ENCODE results near the gene CDH15. TPM values are rescaled to one million over a fixed set of nuclear protein-coding genes. Genes with fewer than 3 reads are reported as not detected.
A peak's percentile ranks its signal among the peaks of the same experiment; 100 is the strongest.

The CDH15 gene
- total and polyA plus RNA-seq, 2 of the 13 experiments (the other 11 are each of a cell fraction or from before 2014, with no cell fraction given) = 0.74 to 2.2 TPM

GRCh38 chr16:89217388-89218191 is 46.0 kb downstream of the CDH15 start, which contains the start of gene ZNF778 (continued):
- TF ChIP-seq ZBTB25 (CRISPR knock-in tag; IDR thresholded peaks at IDR 0.05) (peak; percentile 85), AKAP8 (CRISPR knock-in tag; IDR thresholded peaks at IDR 0.05) (peak; percentile 89; the same call in 1 of the 2 replicates), ZNF460 (CRISPR knock-in tag; IDR thresholded peaks at IDR 0.05; ENCODE audit: borderline replicate concordance) (peak; percentile 52; the same call in 1 of the 2 replicates), RNF2 (conservative IDR thresholded peaks at IDR 0.05; ENCODE audit: low read depth) (0 out of 2 replicates have a peak, but pooled peaks have one; percentile 57), ZNF530 (CRISPR knock-in tag; IDR thresholded peaks at IDR 0.05; ENCODE audit: low read depth) (0 out of 2 replicates have a peak, but pooled peaks have one; percentile 68), ZNF724P (CRISPR knock-in tag; IDR thresholded peaks at IDR 0.05; ENCODE audit: borderline replicate concordance) (0 out of 2 replicates have a peak, but pooled peaks have one; percentile 78), THAP11 (CRISPR knock-in tag; IDR thresholded peaks at IDR 0.05) (peak; percentile 93), ZC3H13 (CRISPR knock-in tag; IDR thresholded peaks at IDR 0.05) (peak; percentile 88; the same call in 1 of the 2 replicates), ZNF713 (CRISPR knock-in tag; IDR thresholded peaks at IDR 0.05) (no peak), TOE1 (CRISPR knock-in tag; IDR thresholded peaks at IDR 0.05) (no peak), CREB3 (CRISPR knock-in tag; IDR thresholded peaks at IDR 0.05) (peak; percentile 84; the same call in 1 of the 2 replicates), NFATC3 (CRISPR knock-in tag; IDR thresholded peaks at IDR 0.05) (0 out of 2 replicates have a peak, but pooled peaks have one; percentile 25), BATF2 (CRISPR knock-in tag; IDR thresholded peaks at IDR 0.05) (no peak), PAXIP1 (CRISPR knock-in tag; conservative IDR thresholded peaks at IDR 0.05) (peak; percentile 61), LBX2 (CRISPR knock-in tag; IDR thresholded peaks at IDR 0.05; ENCODE audit: borderline replicate concordance) (peak; percentile 85), MEF2D (CRISPR knock-in tag; IDR thresholded peaks at IDR 0.05) (no peak; the same call in 1 of the 2 replicates), ZNF44 (CRISPR knock-in tag; IDR thresholded peaks at IDR 0.05) (peak; percentile 89; the same call in 1 of the 2 replicates), ZNF766 (CRISPR knock-in tag; IDR thresholded peaks at IDR 0.05; ENCODE audit: borderline replicate concordance) (peak; percentile 87; the same call in 1 of the 2 replicates), ZNF501 (CRISPR knock-in tag; IDR thresholded peaks at IDR 0.05) (peak; percentile 98), ZNF12 (CRISPR knock-in tag; IDR thresholded peaks at IDR 0.05) (peak; percentile 58; the same call in 1 of the 2 replicates), TBL1XR1 (IDR thresholded peaks at IDR 0.05; ENCODE audit: borderline replicate concordance, low read length, partially characterized antibody) (no peak)
